T47D (cell line): Measurements from ENCODE around the gene CCDC146.
"Not testable (repeated sequence)": the region's sequence is repeated elsewhere in the genome, so short reads cannot be mapped to it uniquely, and the experiment has no call there.

Source experiments
- DNase-seq, 2 experiments: peaks; one replicate each; pipeline versions ENCODE4 v3.0.0 to v3.0.0-alpha.2; 2011 to 2012; ENCODE audit warnings: low read depth in 1 of 2, low spot score in 1 of 2
- JUND ChIP-seq: IDR thresholded peaks from 2 replicates; pipeline ENCODE4 v1.6.1; 2012; ENCODE audit warnings: low read depth
- in situ Hi-C: cut with HindIII; loops from 2 replicates; pipeline ENCODE4 v1.10.0; 2016; ENCODE audit warnings: low sequenced_read_pairs, low pct_unique_long_range_greater_than_20kb

CCDC146 gene

GRCh38 chr7:77128582-77129410 is 6.4 kb downstream of the CCDC146 start:
- DNase-seq, in situ Hi-C loops: not testable (repeated sequence)

GRCh38 chr7:77131781-77132180 is 9.4 kb downstream of the CCDC146 start:
- in situ Hi-C loops, DNase-seq: not testable (repeated sequence)

GRCh38 chr7:77138668-77139067 is 16.3 kb downstream of the CCDC146 start:
- DNase-seq, in situ Hi-C loops: not testable (repeated sequence)

- in situ Hi-C loops, DNase-seq: not testable (repeated sequence)
These were observed 17.9 kb downstream of the CCDC146 start for GRCh38 chr7:77140291-77140690.

- DNase-seq, in situ Hi-C loops: not testable (repeated sequence)
These were observed 29.8 kb downstream of the CCDC146 start for GRCh38 chr7:77152232-77152631.

- DNase-seq: not testable (repeated sequence)
These were observed 32.6 kb downstream of the CCDC146 start for GRCh38 chr7:77154917-77155464.

GRCh38 chr7:77155601-77156377 is 33.4 kb downstream of the CCDC146 start:
- DNase-seq, in situ Hi-C loops: not testable (repeated sequence)

More at GRCh38 chr7:77154917-77155464, 32.6 kb downstream of the CCDC146 start:
- in situ Hi-C loops: not testable (repeated sequence)

GRCh38 chr7:77157034-77157433 is 34.6 kb downstream of the CCDC146 start:
- DNase-seq, in situ Hi-C loops: not testable (repeated sequence)

- TF ChIP-seq JUND: no peak
- in situ Hi-C loops: no loop called here
- no peak for DNase-seq
These were observed 35.0 kb downstream of the CCDC146 start for GRCh38 chr7:77157446-77157845.

GRCh38 chr7:77171073-77171472 is 48.7 kb downstream of the CCDC146 start:
- DNase-seq, in situ Hi-C loops: not testable (repeated sequence)

GRCh38 chr7:77172437-77173172 is 50.2 kb downstream of the CCDC146 start:
- DNase-seq, in situ Hi-C loops: not testable (repeated sequence)

- DNase-seq, in situ Hi-C loops: not testable (repeated sequence)
These were observed 52.0 kb downstream of the CCDC146 start for GRCh38 chr7:77174418-77174817.

GRCh38 chr7:77175274-77175800 is 52.9 kb downstream of the CCDC146 start:
- in situ Hi-C loops, DNase-seq: not testable (repeated sequence)

GRCh38 chr7:77177321-77177904 is 55.0 kb downstream of the CCDC146 start:
- in situ Hi-C loops, DNase-seq: not testable (repeated sequence)

- DNase-seq, in situ Hi-C loops: not testable (repeated sequence)
These were observed 55.6 kb downstream of the CCDC146 start for GRCh38 chr7:77178024-77178423.
